ENCODE measurements around the gene DPF3.

DPF3 gene

GRCh38 chr14:72716476-72716875 lies 177.4 kb downstream of the DPF3 start:
- Histone ChIP-seq H2AK5ac (ENCODE audit: low read length) (no peak overlapping the region), H2BK12ac (ENCODE audit: low read length) (no peak overlapping the region), H3K4me2 (ENCODE audit: low read length) (no peak overlapping the region), H3K4me3 (ENCODE audit: low read depth, low read length) (no peak overlapping the region), H4K12ac (ENCODE audit: low read depth, low read length) (no peak overlapping the region), H3K79me1 (ENCODE audit: low read length) (no peaks in the 10 kb centered on the region), H3K9ac (ENCODE audit: low read length) (no peak overlapping the region), H3K27ac (ENCODE audit: low read depth, low read length) (no peak overlapping the region), H3K79me2 (ENCODE audit: control insufficient read depth, insufficient read depth, low read length, poor library complexity) (no peaks in the 10 kb centered on the region), H4K8ac (ENCODE audit: low read depth, low read length) (no peak overlapping the region), H3K18ac (ENCODE audit: low read length) (no peak overlapping the region), H3K4me1 (ENCODE audit: control insufficient read depth in 1 of 2, insufficient read depth in 2 of 2, low read length in 2 of 2) (peaks cover 0 to 6% of the 10 kb centered on the region in 2 experiments), H2BK120ac (ENCODE audit: insufficient read depth, low read length, poor library complexity) (no peak overlapping the region), H4K91ac (ENCODE audit: low read depth, low read length) (no peak overlapping the region), H2AFZ (ENCODE audit: insufficient read depth, low read length, poor library complexity) (no peak overlapping the region), H3K36me3 (ENCODE audit: control insufficient read depth in 1 of 2, insufficient read depth in 2 of 2, low read length in 2 of 2) (peaks cover 0 to 3% of the 10 kb centered on the region in 2 experiments), H3K9me3 (ENCODE audit: insufficient read depth, low read depth, low read length) (peaks cover 2% of the 10 kb centered on the region), H3K14ac (ENCODE audit: low read length) (no peak overlapping the region), H2BK5ac (ENCODE audit: low read depth, low read length, poor library complexity) (no peak overlapping the region), H3K27me3 (ENCODE audit: insufficient read depth, low read length) (no peaks in the 10 kb centered on the region), H3K4ac (ENCODE audit: low read depth, low read length) (no peak overlapping the region), H3K23ac (ENCODE audit: low read length) (no peak overlapping the region)
- no peak for DNase-seq
- no CpG with 5 or more reads among the region's 4 CpGs for WGBS (ENCODE audit: extremely low coverage, insufficient coverage, insufficient read length)

- no CpG with 5 or more reads among the region's 9 CpGs for WGBS (ENCODE audit: extremely low coverage, insufficient coverage, insufficient read length)
- Histone ChIP-seq H3K27me3 (ENCODE audit: insufficient read depth, low read length) (no peaks in the 10 kb centered on the region), H3K23ac (ENCODE audit: low read length) (no peak overlapping the region), H4K12ac (ENCODE audit: low read depth, low read length) (no peak overlapping the region), H3K18ac (ENCODE audit: low read length) (no peak overlapping the region), H2AFZ (ENCODE audit: insufficient read depth, low read length, poor library complexity) (no peak overlapping the region), H3K4me1 (ENCODE audit: control insufficient read depth in 1 of 2, insufficient read depth in 2 of 2, low read length in 2 of 2) (peaks cover 0 to 6% of the 10 kb centered on the region in 2 experiments), H4K91ac (ENCODE audit: low read depth, low read length) (no peak overlapping the region), H2BK5ac (ENCODE audit: low read depth, low read length, poor library complexity) (no peak overlapping the region), H3K4ac (ENCODE audit: low read depth, low read length) (no peak overlapping the region), H3K4me3 (ENCODE audit: low read depth, low read length) (no peak overlapping the region), H3K36me3 (ENCODE audit: control insufficient read depth in 1 of 2, insufficient read depth in 2 of 2, low read length in 2 of 2) (peaks cover 0 to 3% of the 10 kb centered on the region in 2 experiments), H4K8ac (ENCODE audit: low read depth, low read length) (no peak overlapping the region), H2BK12ac (ENCODE audit: low read length) (no peak overlapping the region), H3K14ac (ENCODE audit: low read length) (no peak overlapping the region), H3K9ac (ENCODE audit: low read length) (no peak overlapping the region), H2BK120ac (ENCODE audit: insufficient read depth, low read length, poor library complexity) (no peak overlapping the region), H3K79me2 (ENCODE audit: control insufficient read depth, insufficient read depth, low read length, poor library complexity) (no peaks in the 10 kb centered on the region), H3K79me1 (ENCODE audit: low read length) (no peaks in the 10 kb centered on the region), H3K4me2 (ENCODE audit: low read length) (no peak overlapping the region), H3K9me3 (ENCODE audit: insufficient read depth, low read depth, low read length) (peaks cover 2% of the 10 kb centered on the region), H3K27ac (ENCODE audit: low read depth, low read length) (no peak overlapping the region), H2AK5ac (ENCODE audit: low read length) (no peak overlapping the region)
- no peak for DNase-seq
These were observed 178.1 kb downstream of the DPF3 start for GRCh38 chr14:72715850-72716228.

- Histone ChIP-seq H4K8ac (ENCODE audit: low read depth, low read length) (no peak overlapping the region), H4K12ac (ENCODE audit: low read depth, low read length) (no peak overlapping the region), H3K79me1 (ENCODE audit: low read length) (no peaks in the 10 kb centered on the region), H3K14ac (ENCODE audit: low read length) (no peak overlapping the region), H3K4ac (ENCODE audit: low read depth, low read length) (no peak overlapping the region), H3K4me1 (ENCODE audit: control insufficient read depth in 1 of 2, insufficient read depth in 2 of 2, low read length in 2 of 2) (peaks cover 0 to 6% of the 10 kb centered on the region in 2 experiments), H3K9me3 (ENCODE audit: insufficient read depth, low read depth, low read length) (peaks cover 1% of the 10 kb centered on the region), H3K79me2 (ENCODE audit: control insufficient read depth, insufficient read depth, low read length, poor library complexity) (no peaks in the 10 kb centered on the region), H3K36me3 (ENCODE audit: control insufficient read depth in 1 of 2, insufficient read depth in 2 of 2, low read length in 2 of 2) (peaks cover 0 to 3% of the 10 kb centered on the region in 2 experiments), H4K91ac (ENCODE audit: low read depth, low read length) (no peak overlapping the region), H3K27me3 (ENCODE audit: insufficient read depth, low read length) (no peaks in the 10 kb centered on the region), H3K27ac (ENCODE audit: low read depth, low read length) (no peak overlapping the region), H2AK5ac (ENCODE audit: low read length) (no peak overlapping the region), H2BK5ac (ENCODE audit: low read depth, low read length, poor library complexity) (no peak overlapping the region), H3K9ac (ENCODE audit: low read length) (no peak overlapping the region), H3K18ac (ENCODE audit: low read length) (no peak overlapping the region), H2BK12ac (ENCODE audit: low read length) (no peak overlapping the region), H3K4me3 (ENCODE audit: low read depth, low read length) (no peak overlapping the region), H3K4me2 (ENCODE audit: low read length) (no peak overlapping the region), H2AFZ (ENCODE audit: insufficient read depth, low read length, poor library complexity) (no peak overlapping the region), H3K23ac (ENCODE audit: low read length) (no peak overlapping the region), H2BK120ac (ENCODE audit: insufficient read depth, low read length, poor library complexity) (no peak overlapping the region)
- DNase-seq: no peak
- WGBS (ENCODE audit: extremely low coverage, insufficient coverage, insufficient read length): no CpG with 5 or more reads among the region's 7 CpGs
These were observed 178.6 kb downstream of the DPF3 start for GRCh38 chr14:72715215-72715849.

- H3K4me3 ChIP-seq (ENCODE audit: low read depth, low read length): no peak overlapping the region
- no peak overlapping the region for H2BK120ac ChIP-seq (ENCODE audit: insufficient read depth, low read length, poor library complexity)
- no peak overlapping the region for H3K4ac ChIP-seq (ENCODE audit: low read depth, low read length)
- DNase-seq: no peak
- H4K8ac ChIP-seq (ENCODE audit: low read depth, low read length): no peak overlapping the region
- no peak overlapping the region for H3K9ac ChIP-seq (ENCODE audit: low read length)
- no peaks in the 10 kb centered on the region for H3K27me3 ChIP-seq (ENCODE audit: insufficient read depth, low read length)
- H3K4me1 ChIP-seq (ENCODE audit: control insufficient read depth in 1 of 2, insufficient read depth in 2 of 2, low read length in 2 of 2): peaks cover 0 to 6% of the 10 kb centered on the region in 2 experiments
- no peak overlapping the region for H4K12ac ChIP-seq (ENCODE audit: low read depth, low read length)
- no peaks in the 10 kb centered on the region for H3K79me2 ChIP-seq (ENCODE audit: control insufficient read depth, insufficient read depth, low read length, poor library complexity)
- H3K14ac ChIP-seq (ENCODE audit: low read length): no peak overlapping the region
- no peak overlapping the region for H2BK12ac ChIP-seq (ENCODE audit: low read length)
- H3K18ac ChIP-seq (ENCODE audit: low read length): no peak overlapping the region
- H3K79me1 ChIP-seq (ENCODE audit: low read length): no peaks in the 10 kb centered on the region
- no peak overlapping the region for H4K91ac ChIP-seq (ENCODE audit: low read depth, low read length)
- no peak overlapping the region for H2AK5ac ChIP-seq (ENCODE audit: low read length)
- H3K4me2 ChIP-seq (ENCODE audit: low read length): no peak overlapping the region
- peaks cover 0 to 3% of the 10 kb centered on the region in 2 experiments for H3K36me3 ChIP-seq (ENCODE audit: control insufficient read depth in 1 of 2, insufficient read depth in 2 of 2, low read length in 2 of 2)
- H3K27ac ChIP-seq (ENCODE audit: low read depth, low read length): no peak overlapping the region
- no peak overlapping the region for H3K23ac ChIP-seq (ENCODE audit: low read length)
- no CpG with 5 or more reads among the region's 8 CpGs for WGBS (ENCODE audit: extremely low coverage, insufficient coverage, insufficient read length)
- H3K9me3 ChIP-seq (ENCODE audit: insufficient read depth, low read depth, low read length): no peaks in the 10 kb centered on the region
- H2AFZ ChIP-seq (ENCODE audit: insufficient read depth, low read length, poor library complexity): no peak overlapping the region
- no peak overlapping the region for H2BK5ac ChIP-seq (ENCODE audit: low read depth, low read length, poor library complexity)
These were observed 179.1 kb downstream of the DPF3 start for GRCh38 chr14:72714871-72715214.

Measured in trophoblast cell (in vitro differentiated cells and primary cell).